Measurements from ENCODE around the gene PRR15.

PRR15 gene

DNA sequence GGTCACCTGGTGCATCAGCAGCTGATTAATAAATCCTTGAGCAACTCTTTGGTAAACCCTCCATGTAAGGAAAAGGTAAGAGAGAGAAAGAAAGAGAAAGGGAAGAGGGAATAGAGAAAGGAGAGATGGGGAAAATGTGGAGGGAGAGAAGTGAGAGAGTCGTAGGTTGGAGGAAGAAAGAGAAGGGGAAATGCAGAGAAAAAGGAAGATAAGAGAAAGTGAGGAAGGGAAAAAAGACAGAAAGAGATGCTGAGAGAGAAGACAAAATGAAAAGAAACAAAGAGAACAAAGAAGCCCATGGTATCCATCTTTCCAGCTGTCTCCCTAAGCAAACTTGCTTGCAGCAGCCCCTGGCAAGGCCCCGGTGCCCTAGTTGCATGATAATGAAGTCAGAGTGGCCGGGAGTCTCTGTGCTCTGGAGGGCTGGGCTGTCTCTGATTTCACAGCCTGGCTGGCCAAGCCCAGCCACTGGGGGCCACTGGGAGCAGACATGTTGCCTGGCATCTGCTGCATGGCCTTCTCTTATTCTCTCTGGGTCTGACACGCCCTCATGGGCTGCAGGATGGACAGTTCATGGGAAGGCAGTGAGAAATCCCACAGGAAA is 48.4 kb downstream of the PRR15 start:
- no peak for DNase-seq

DNA sequence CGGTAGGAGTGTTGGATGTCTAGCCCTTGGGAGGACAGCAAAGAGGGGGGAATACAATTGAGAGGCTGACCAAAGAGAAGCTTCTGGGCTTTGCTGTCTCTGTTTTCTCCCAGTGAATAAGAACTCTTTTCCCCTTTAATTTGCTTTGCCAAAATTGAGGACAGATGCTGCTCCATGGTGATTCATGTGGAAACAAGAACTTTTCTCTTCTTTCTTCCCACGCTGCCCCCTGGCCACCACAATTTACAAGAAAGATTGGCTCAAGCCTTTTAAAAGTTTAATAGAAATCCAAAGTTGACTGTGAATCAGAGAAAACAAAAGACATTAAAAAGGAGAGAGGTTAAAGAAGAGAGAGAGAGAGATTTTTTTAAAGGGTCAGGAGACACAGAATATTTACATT is 49.0 kb downstream of the PRR15 start:
- DNase-seq = no peak

DNA sequence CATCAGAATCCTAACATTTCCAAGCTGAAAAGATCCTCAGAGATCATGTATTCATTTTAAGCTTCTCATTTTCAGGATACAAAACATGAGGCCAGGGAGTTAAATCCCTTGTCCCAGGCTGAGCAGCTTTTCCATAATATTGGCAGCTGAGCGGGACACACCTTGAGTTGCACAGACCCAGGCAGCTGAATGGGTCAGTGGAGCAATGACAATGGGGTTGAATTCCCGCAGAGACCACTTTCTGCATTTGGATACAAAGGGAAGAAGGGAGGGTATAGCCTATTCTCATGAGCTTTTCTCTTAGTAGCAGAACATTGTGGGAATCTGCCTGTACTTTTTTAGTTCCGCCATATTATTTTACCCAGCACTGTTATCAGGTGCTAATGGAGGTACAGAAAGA is 49.5 kb downstream of the PRR15 start:
- no peak for DNase-seq

DNA sequence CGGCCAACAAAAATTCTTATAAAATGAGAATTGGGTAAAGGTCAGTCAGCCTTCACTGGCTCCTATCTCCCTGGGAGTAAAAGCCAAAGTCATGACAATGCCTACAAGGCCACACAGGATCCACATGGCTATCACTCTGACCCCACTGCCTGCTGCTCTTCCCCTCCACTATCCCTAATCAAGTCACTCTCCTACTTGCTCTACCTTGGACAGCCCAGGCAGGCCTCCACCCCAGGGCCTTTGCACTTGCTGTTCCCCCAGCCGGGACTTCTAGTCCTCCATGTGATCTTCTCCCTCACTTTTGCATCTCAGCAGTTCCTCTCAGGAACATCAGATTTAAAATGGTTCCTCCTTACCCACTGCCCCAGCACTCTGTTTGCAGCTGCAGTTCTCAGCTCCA is 50.6 kb downstream of the PRR15 start:
- no peak for DNase-seq

Measured in GF-D8 (cell line).